Measurements from ENCODE around the gene NCMAP.

NCMAP gene

DNA sequence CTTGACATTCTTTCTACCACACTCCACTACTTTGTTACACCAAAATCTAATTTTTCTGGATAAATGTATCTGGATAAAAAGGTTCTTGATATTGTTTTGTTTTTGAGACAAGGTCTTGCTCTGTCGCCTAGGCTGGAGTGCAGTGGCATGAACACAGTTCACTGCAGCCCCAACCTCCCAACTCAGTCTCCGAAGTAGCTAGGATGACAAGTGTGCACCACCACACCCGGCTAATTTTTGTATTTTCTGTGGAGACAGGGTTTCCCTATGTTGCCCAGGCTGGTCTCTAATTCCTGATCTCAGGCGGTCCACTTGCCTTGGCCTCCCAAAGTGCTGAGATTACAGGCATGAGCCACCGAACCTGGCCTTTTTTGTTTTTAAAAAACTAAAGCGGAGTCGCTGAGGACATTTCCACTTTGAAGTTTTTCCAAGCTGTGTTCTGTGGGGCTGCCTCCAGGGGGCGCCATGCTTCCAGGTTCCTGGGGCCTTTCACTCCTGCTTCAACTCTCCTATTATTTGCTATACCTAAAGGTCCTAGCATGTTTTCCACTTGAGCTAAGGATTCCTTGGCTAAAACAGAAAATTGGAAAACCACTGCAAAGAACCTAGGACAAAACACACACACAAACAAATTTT lies 14.1 kb upstream of the NCMAP start:
- Histone ChIP-seq H3K4me1 (ENCODE audit: control insufficient read depth, insufficient read depth, low read depth, low read length) (peaks cover 16% of the 10 kb centered on the region), H2BK12ac (ENCODE audit: low read length in 2 of 2) (peak overlapping the region; percentile 5 to 84), H3K4me2 (ENCODE audit: low read length, poor library complexity, severe bottlenecking) (no peak overlapping the region), H4K8ac (ENCODE audit: low read length) (peak overlapping the region; percentile 7), H2BK120ac (ENCODE audit: low read depth, low read length) (no peak overlapping the region), H4K91ac (ENCODE audit: low read length) (no peak overlapping the region), H3K9ac (ENCODE audit: low read length) (no peak overlapping the region), H3K27ac (ENCODE audit: low read length, poor library complexity, severe bottlenecking) (peak overlapping the region; percentile 34), H3K4me3 (ENCODE audit: insufficient read depth in 1 of 2, low read depth in 1 of 2, low read length in 2 of 2) (no peak overlapping the region), H3K27me3 (ENCODE audit: control insufficient read depth in 1 of 2, insufficient read depth in 1 of 2, low read length in 2 of 2) (peaks cover 0 to 12% of the 10 kb centered on the region in 2 experiments), H3K18ac (ENCODE audit: low read depth in 1 of 2, low read length in 2 of 2) (peak overlapping the region; percentile 37 to 94), H3K23ac (ENCODE audit: low read length in 2 of 2) (no peak overlapping the region), H2BK15ac (ENCODE audit: low read depth, poor library complexity, severe bottlenecking) (no peak overlapping the region), H3K14ac (ENCODE audit: low read length in 2 of 2) (no peak overlapping the region), H3K79me1 (replicated peaks; ENCODE audit: low read length, poor library complexity, severe bottlenecking) (no peaks in the 10 kb centered on the region), H3K9me3 (ENCODE audit: control insufficient read depth, low read length) (no peaks in the 10 kb centered on the region), H2BK5ac (ENCODE audit: low read depth, low read length, poor library complexity, severe bottlenecking) (no peak overlapping the region), H3K36me3 (ENCODE audit: control insufficient read depth in 1 of 2, insufficient read depth in 2 of 2, low read depth in 1 of 2, low read length in 2 of 2) (no peaks in the 10 kb centered on the region), H3K4ac (ENCODE audit: low read depth in 1 of 2, low read length in 2 of 2) (peak overlapping the region in 1 of 2 experiments; percentile 69), H2AK5ac (ENCODE audit: low read length, severe bottlenecking) (peak overlapping the region; percentile 76), H2AFZ (ENCODE audit: low read depth, low read length) (no peak overlapping the region)
- WGBS = 76% methylated on average over 8 of the region's 8 CpGs
- no peak for DNase-seq

DNA sequence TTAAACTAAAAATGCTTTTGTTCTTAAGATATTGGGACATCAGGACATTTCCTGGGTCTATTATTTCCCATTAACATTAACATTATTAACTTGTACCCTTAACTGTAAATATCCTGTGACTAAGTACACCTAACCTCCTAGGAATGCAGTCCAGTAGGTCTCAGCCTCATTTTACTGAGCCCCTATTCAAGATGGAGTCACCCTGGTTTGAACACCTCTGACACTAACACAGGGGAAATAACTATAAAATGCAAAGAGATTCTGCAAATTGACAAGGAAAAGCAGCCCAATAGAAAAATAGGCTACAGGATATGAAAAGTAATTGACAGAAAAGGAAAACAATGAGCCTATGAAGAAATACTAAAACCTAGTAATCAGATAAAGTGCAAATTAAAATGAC lies 11.6 kb upstream of the NCMAP start:
- Histone ChIP-seq H3K36me3 (ENCODE audit: control insufficient read depth in 1 of 2, insufficient read depth in 2 of 2, low read depth in 1 of 2, low read length in 2 of 2) (no peaks in the 10 kb centered on the region), H3K14ac (ENCODE audit: low read length in 2 of 2) (no peak overlapping the region), H3K4me3 (ENCODE audit: insufficient read depth in 1 of 2, low read depth in 1 of 2, low read length in 2 of 2) (no peak overlapping the region), H2AK5ac (ENCODE audit: low read length, severe bottlenecking) (no peak overlapping the region), H3K4me2 (ENCODE audit: low read length, poor library complexity, severe bottlenecking) (no peak overlapping the region), H3K4ac (ENCODE audit: low read depth in 1 of 2, low read length in 2 of 2) (no peak overlapping the region), H4K8ac (ENCODE audit: low read length) (no peak overlapping the region), H3K27me3 (ENCODE audit: control insufficient read depth in 1 of 2, insufficient read depth in 1 of 2, low read length in 2 of 2) (peaks cover 0 to 30% of the 10 kb centered on the region in 2 experiments), H3K27ac (ENCODE audit: low read length, poor library complexity, severe bottlenecking) (no peak overlapping the region), H3K9ac (ENCODE audit: low read length) (no peak overlapping the region), H4K91ac (ENCODE audit: low read length) (no peak overlapping the region), H3K79me1 (replicated peaks; ENCODE audit: low read length, poor library complexity, severe bottlenecking) (no peaks in the 10 kb centered on the region), H3K9me3 (ENCODE audit: control insufficient read depth, low read length) (no peaks in the 10 kb centered on the region), H3K18ac (ENCODE audit: low read depth in 1 of 2, low read length in 2 of 2) (no peak overlapping the region), H2BK12ac (ENCODE audit: low read length in 2 of 2) (no peak overlapping the region), H3K4me1 (ENCODE audit: control insufficient read depth, insufficient read depth, low read depth, low read length) (peaks cover 17% of the 10 kb centered on the region), H2AFZ (ENCODE audit: low read depth, low read length) (no peak overlapping the region), H2BK120ac (ENCODE audit: low read depth, low read length) (no peak overlapping the region), H3K23ac (ENCODE audit: low read length in 2 of 2) (no peak overlapping the region), H2BK5ac (ENCODE audit: low read depth, low read length, poor library complexity, severe bottlenecking) (no peak overlapping the region), H2BK15ac (ENCODE audit: low read depth, poor library complexity, severe bottlenecking) (no peak overlapping the region)
- DNase-seq = no peak

- Histone ChIP-seq H3K36me3 (ENCODE audit: control insufficient read depth in 1 of 2, insufficient read depth in 2 of 2, low read depth in 1 of 2, low read length in 2 of 2) (no peaks in the 10 kb centered on the region), H2AFZ (ENCODE audit: low read depth, low read length) (no peak overlapping the region), H2BK12ac (ENCODE audit: low read length in 2 of 2) (no peak overlapping the region), H4K8ac (ENCODE audit: low read length) (no peak overlapping the region), H3K14ac (ENCODE audit: low read length in 2 of 2) (no peak overlapping the region), H2BK15ac (ENCODE audit: low read depth, poor library complexity, severe bottlenecking) (no peak overlapping the region), H3K4ac (ENCODE audit: low read depth in 1 of 2, low read length in 2 of 2) (no peak overlapping the region), H3K9me3 (ENCODE audit: control insufficient read depth, low read length) (no peaks in the 10 kb centered on the region), H3K4me2 (ENCODE audit: low read length, poor library complexity, severe bottlenecking) (no peak overlapping the region), H3K23ac (ENCODE audit: low read length in 2 of 2) (no peak overlapping the region), H4K91ac (ENCODE audit: low read length) (no peak overlapping the region), H2BK5ac (ENCODE audit: low read depth, low read length, poor library complexity, severe bottlenecking) (no peak overlapping the region), H2BK120ac (ENCODE audit: low read depth, low read length) (no peak overlapping the region), H2AK5ac (ENCODE audit: low read length, severe bottlenecking) (no peak overlapping the region), H3K27ac (ENCODE audit: low read length, poor library complexity, severe bottlenecking) (no peak overlapping the region), H3K79me1 (replicated peaks; ENCODE audit: low read length, poor library complexity, severe bottlenecking) (no peaks in the 10 kb centered on the region), H3K4me3 (ENCODE audit: insufficient read depth in 1 of 2, low read depth in 1 of 2, low read length in 2 of 2) (no peak overlapping the region), H3K9ac (ENCODE audit: low read length) (no peak overlapping the region), H3K27me3 (ENCODE audit: control insufficient read depth in 1 of 2, insufficient read depth in 1 of 2, low read length in 2 of 2) (peaks cover 0 to 43% of the 10 kb centered on the region in 2 experiments), H3K4me1 (ENCODE audit: control insufficient read depth, insufficient read depth, low read depth, low read length) (peaks cover 15% of the 10 kb centered on the region), H3K18ac (ENCODE audit: low read depth in 1 of 2, low read length in 2 of 2) (no peak overlapping the region)
- no peak for DNase-seq
- no CpG with 5 or more reads among the region's 1 CpG for WGBS
Measured at GRCh38 chr1:24545662-24546061, 10.2 kb upstream of the NCMAP start.

DNA sequence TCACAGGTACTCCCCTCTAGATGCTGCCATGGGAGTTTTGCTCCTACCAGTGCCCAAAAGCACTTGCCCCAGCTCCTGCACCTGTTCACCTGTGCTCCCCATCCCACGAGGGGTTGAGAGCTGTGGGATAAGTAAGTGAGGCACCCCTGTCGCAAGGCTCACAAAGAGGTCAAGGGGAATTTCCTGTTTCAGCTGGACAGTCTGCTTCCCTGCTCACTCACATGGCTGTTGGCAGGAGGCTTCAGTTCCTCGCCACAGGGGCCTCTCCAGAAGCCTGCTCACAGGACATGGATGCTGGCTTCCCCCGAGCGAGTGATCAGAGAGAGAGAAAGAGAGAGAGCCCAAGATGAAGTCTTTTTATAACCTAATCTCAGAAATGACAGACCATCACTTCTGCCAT lies 8.7 kb upstream of the NCMAP start:
- Histone ChIP-seq H2AFZ (ENCODE audit: low read depth, low read length) (no peak overlapping the region), H3K79me1 (replicated peaks; ENCODE audit: low read length, poor library complexity, severe bottlenecking) (no peaks in the 10 kb centered on the region), H3K4me1 (ENCODE audit: control insufficient read depth, insufficient read depth, low read depth, low read length) (peaks cover 8% of the 10 kb centered on the region), H3K18ac (ENCODE audit: low read depth in 1 of 2, low read length in 2 of 2) (no peak overlapping the region), H2BK15ac (ENCODE audit: low read depth, poor library complexity, severe bottlenecking) (no peak overlapping the region), H4K8ac (ENCODE audit: low read length) (no peak overlapping the region), H3K36me3 (ENCODE audit: control insufficient read depth in 1 of 2, insufficient read depth in 2 of 2, low read depth in 1 of 2, low read length in 2 of 2) (no peaks in the 10 kb centered on the region), H4K91ac (ENCODE audit: low read length) (no peak overlapping the region), H3K4ac (ENCODE audit: low read depth in 1 of 2, low read length in 2 of 2) (no peak overlapping the region), H3K4me2 (ENCODE audit: low read length, poor library complexity, severe bottlenecking) (no peak overlapping the region), H3K4me3 (ENCODE audit: insufficient read depth in 1 of 2, low read depth in 1 of 2, low read length in 2 of 2) (no peak overlapping the region), H3K14ac (ENCODE audit: low read length in 2 of 2) (no peak overlapping the region), H2BK120ac (ENCODE audit: low read depth, low read length) (no peak overlapping the region), H3K9ac (ENCODE audit: low read length) (no peak overlapping the region), H3K23ac (ENCODE audit: low read length in 2 of 2) (no peak overlapping the region), H2BK12ac (ENCODE audit: low read length in 2 of 2) (no peak overlapping the region), H3K27ac (ENCODE audit: low read length, poor library complexity, severe bottlenecking) (no peak overlapping the region), H2AK5ac (ENCODE audit: low read length, severe bottlenecking) (no peak overlapping the region), H2BK5ac (ENCODE audit: low read depth, low read length, poor library complexity, severe bottlenecking) (no peak overlapping the region), H3K9me3 (ENCODE audit: control insufficient read depth, low read length) (no peaks in the 10 kb centered on the region), H3K27me3 (ENCODE audit: control insufficient read depth in 1 of 2, insufficient read depth in 1 of 2, low read length in 2 of 2) (peaks cover 0 to 59% of the 10 kb centered on the region in 2 experiments)
- DNase-seq = peak; percentile 26
- WGBS = 52% methylated on average over 3 of the region's 5 CpGs

All from mesenchymal stem cell (in vitro differentiated cells and primary cell).